HCT116 (cell line): ENCODE data around the gene NMU. TPM values are rescaled to one million over a fixed set of nuclear protein-coding genes. Genes with fewer than 3 reads are reported as not detected.

Experiments used
- ATAC-seq: fragments of 200-7000 bp; cut with Tn5 transposase; 2 replicates; pipeline ENCODE4 v1.9.1; 2020; ENCODE audit warnings: mild to moderate bottlenecking, moderate library complexity
- BruUV-seq: library from RNA; stranded (reverse); fragments of 400-500 nt; replicated peaks from 2 replicates; lab custom pipeline; 2021; lab: Mats Ljungman, UMichigan
- CTCF ChIA-PET: fragments of 300-600 bp; sonication (Branson Sonifier 250); formaldehyde crosslinking; loops from one replicate; lab custom pipeline; 2021; ENCODE audit warnings: antibody characterized with exemption; lab: Charles Lee
- POLR2A ChIA-PET: fragments of 300-600, 350-600 bp; sonication (Branson Sonifier 250); formaldehyde crosslinking; loops from one replicate; lab custom pipeline; 2021; ENCODE audit warnings: antibody characterized with exemption; lab: Charles Lee
- RAD21 ChIA-PET, 2 experiments: fragments of 300-600 bp; sonication (Branson Sonifier 250); formaldehyde crosslinking; loops; one replicate each; lab custom pipeline; 2023; ENCODE audit warnings: low total read pairs in 2 of 2; ENCODE audit not compliant: uncharacterized antibody in 2 of 2, unreplicated experiment in 2 of 2, low non-redundant PET in 1 of 2; lab: Charles Lee
- DNase-seq: peaks from one replicate; pipeline ENCODE4 v3.0.0-alpha.2; 2010; ENCODE audit warnings: low read depth, low spot score
- H2AFZ ChIP-seq: fragments of 200-600 bp; shearing (Covaris generic), sonication (generic); 2 replicates; pipeline ENCODE4 v1.6.1; 2017; ENCODE audit warnings: low read depth, mixed run types, mixed read lengths, antibody characterized with exemption, low read length; ENCODE audit not compliant: poor library complexity, severe bottlenecking
- H3K27ac ChIP-seq: 2 replicates; pipeline ENCODE4 v1.5.1; 2012; ENCODE audit warnings: low read depth, low read length
- H3K27me3 ChIP-seq: fragments of 200-600 bp; sonication (generic); 2 replicates; pipeline ENCODE4 v1.6.1; 2016; ENCODE audit warnings: mixed run types, low read length, mixed read lengths; ENCODE audit not compliant: insufficient read depth
- H3K36me3 ChIP-seq, 2 experiments: fragments of 200-500 bp in 1 of 2; fragments of 200-600 bp in 1 of 2; sonication (Bioruptor generic) in 1 of 2; sonication (generic) in 1 of 2; 2 replicates each; pipeline versions ENCODE4 v1.5.1 to v1.6.1; 2014 to 2016; ENCODE audit warnings: low read length in 2 of 2, inconsistent platforms in 1 of 2, mixed read lengths in 1 of 2, mixed run types in 1 of 2; ENCODE audit not compliant: insufficient read depth in 2 of 2, control insufficient read depth in 1 of 2
- H3K4me1 ChIP-seq, 2 experiments: fragments of 200-600 bp in 1 of 2; sonication (generic) in 1 of 2; 2 replicates each; pipeline versions ENCODE4 v1.5.1 to v1.6.1; 2012 to 2017; ENCODE audit warnings: low read length in 2 of 2, inconsistent platforms in 1 of 2, mild to moderate bottlenecking in 1 of 2, mixed read lengths in 1 of 2, mixed run types in 1 of 2, moderate library complexity in 1 of 2; ENCODE audit not compliant: insufficient read depth in 2 of 2, control insufficient read depth in 1 of 2
- H3K4me2 ChIP-seq: fragments of 200-600 bp; sonication (generic); 2 replicates; pipeline ENCODE4 v1.6.1; 2017; ENCODE audit warnings: mixed run types, low read length, mixed read lengths
- H3K4me3 ChIP-seq, 2 experiments: fragments of 200-600 bp in 1 of 2; sonication (generic) in 1 of 2; replicated peaks in 1 of 2; 2 replicates each; pipeline ENCODE4 v1.5.1; 2011 to 2016; ENCODE audit warnings: low read length in 2 of 2, control low read depth in 1 of 2, low read depth in 1 of 2, mild to moderate bottlenecking in 1 of 2, mixed read lengths in 1 of 2, mixed run types in 1 of 2
- H3K79me2 ChIP-seq: fragments of 200-600 bp; sonication (generic); 2 replicates; pipeline ENCODE4 v1.6.1; 2017; ENCODE audit warnings: mild to moderate bottlenecking, mixed run types, low read length, moderate library complexity, mixed read lengths; ENCODE audit not compliant: insufficient read depth
- H3K9ac ChIP-seq: fragments of 200-600 bp; sonication (generic); 2 replicates; pipeline ENCODE4 v1.6.1; 2016; ENCODE audit warnings: low read length, mixed read lengths
- H3K9me2 ChIP-seq: fragments of 200-600 bp; sonication (generic), shearing (Covaris generic); 2 replicates; pipeline ENCODE4 v1.6.1; 2017; ENCODE audit warnings: mixed run types, mild to moderate bottlenecking, moderate library complexity; ENCODE audit not compliant: insufficient read depth
- H3K9me3 ChIP-seq, 2 experiments: fragments of 200-500 bp in 1 of 2; fragments of 200-600 bp in 1 of 2; sonication (Bioruptor generic) in 1 of 2; sonication (generic) in 1 of 2; 2 replicates each; pipeline ENCODE4 v1.6.1; 2014 to 2017; ENCODE audit warnings: low read length in 2 of 2, mixed read lengths in 2 of 2, inconsistent platforms in 1 of 2, low read depth in 1 of 2, mild to moderate bottlenecking in 1 of 2, mixed run types in 1 of 2, moderate library complexity in 1 of 2; ENCODE audit not compliant: control insufficient read depth in 1 of 2, insufficient read depth in 1 of 2
- H4K20me1 ChIP-seq: fragments of 200-600 bp; sonication (generic), shearing (Covaris generic); 2 replicates; pipeline ENCODE4 v1.6.1; 2017; ENCODE audit warnings: mixed run types, mild to moderate bottlenecking, moderate library complexity; ENCODE audit not compliant: insufficient read depth
- ATF3 ChIP-seq: IDR thresholded peaks from 2 replicates; pipeline ENCODE4 v1.6.1; 2012
- EZH2 ChIP-seq: fragments of 200-600 bp; sonication (generic); IDR thresholded peaks from 2 replicates; pipeline ENCODE4 v1.6.1; 2017; ENCODE audit warnings: antibody characterized with exemption, mixed run types
- EZH2phosphoT487 ChIP-seq: fragments of 200-600 bp; IDR thresholded peaks from 2 replicates; pipeline ENCODE4 v1.6.1; 2018; ENCODE audit warnings: antibody characterized with exemption, borderline replicate concordance
- MAX ChIP-seq: IDR thresholded peaks from 2 replicates; pipeline ENCODE4 v1.6.1; 2012
- POLR2A ChIP-seq: IDR thresholded peaks from 2 replicates; pipeline ENCODE4 v1.7.0; 2011; ENCODE audit warnings: borderline replicate concordance; ENCODE audit not compliant: insufficient read depth, insufficient read length; ENCODE audit errors: extremely low read depth
- SIN3A ChIP-seq: IDR thresholded peaks from 2 replicates; pipeline ENCODE4 v1.6.1; 2012; ENCODE audit warnings: low read depth
- ZFX ChIP-seq: fragments of 450-650 bp; IDR thresholded peaks from 2 replicates; pipeline ENCODE4 v1.6.1; 2017
- intact Hi-C: fragments of 100-400 bp; cut with micrococcal nuclease; formaldehyde crosslinking; loops from 2 replicates; pipeline ENCODE4 v1.10.0; 2022
- total RNA-seq: library from RNA; stranded (reverse); gene quantifications from one replicate; pipeline ENCODE4 v1.2.1, GENCODE V29; 2021; ENCODE audit not compliant: unreplicated experiment

The NMU gene
- total RNA-seq, 1 experiment from 2014 or later = 81.1 TPM

- no peak overlapping the region for H3K27ac ChIP-seq
- TF ChIP-seq EZH2phosphoT487 = no peak
- no peaks in the 10 kb centered on the region for H3K9me3 ChIP-seq
- POLR2A ChIA-PET = no interaction called here
- ATAC-seq (no peak), DNase-seq (no peak)
- no peaks in the 10 kb centered on the region for H3K36me3 ChIP-seq
- no peak overlapping the region for H2AFZ ChIP-seq
- no peaks in the 10 kb centered on the region for H3K9me2 ChIP-seq
- RAD21 ChIA-PET = no interaction called here
- BruUV-seq = no TSS peak
- H3K27me3 ChIP-seq = no peaks in the 10 kb centered on the region
- CTCF ChIA-PET = no interaction called here
- no peak overlapping the region for H3K9ac ChIP-seq
- no peak overlapping the region for H3K4me2 ChIP-seq
- H3K79me2 ChIP-seq = peaks cover 33% of the 10 kb centered on the region
- H3K4me3 ChIP-seq = no peak overlapping the region
- peaks cover 3 to 15% of the 10 kb centered on the region in 2 experiments for H3K4me1 ChIP-seq
- H4K20me1 ChIP-seq = no peaks in the 10 kb centered on the region
- intact Hi-C loops = no loop called here
Observed at GRCh38 chr4:55612341-55612740, 23.8 kb downstream of the NMU start.

DNA sequence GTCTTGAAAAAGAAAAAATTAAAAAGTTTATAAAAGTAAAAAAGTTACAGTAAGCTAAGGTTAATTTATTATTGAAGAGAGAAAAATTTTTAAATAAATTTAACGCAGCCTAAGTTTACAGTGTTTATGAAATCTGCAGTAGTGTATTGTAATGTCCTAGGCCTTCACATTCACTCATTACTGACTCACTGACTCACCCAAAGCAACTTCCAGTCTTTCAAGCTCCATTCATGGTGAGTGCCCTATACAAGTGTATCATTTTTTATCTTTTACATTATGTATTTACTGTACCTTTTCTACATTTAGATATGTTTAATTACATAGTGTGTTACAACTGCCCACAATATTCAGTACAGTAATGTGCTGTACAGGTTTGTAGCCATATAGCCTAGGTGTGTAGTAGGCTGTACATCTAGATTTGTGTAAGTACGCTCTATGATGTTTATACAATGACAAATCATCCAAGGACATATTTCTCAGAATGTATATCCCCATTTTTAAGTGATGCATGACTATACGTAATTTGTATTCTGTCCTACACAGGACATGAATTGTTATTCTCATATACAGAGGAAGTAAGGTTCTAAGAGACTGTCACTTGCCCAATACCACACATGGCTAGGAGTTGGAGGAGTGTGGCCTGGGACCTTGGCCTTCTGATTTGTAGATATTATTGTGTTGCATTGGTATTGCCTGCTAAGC lies 24.6 kb downstream of the NMU start:
- Histone ChIP-seq H3K4me1 (peaks cover 3 to 15% of the 10 kb centered on the region in 2 experiments), H3K36me3 (no peaks in the 10 kb centered on the region), H3K4me3 (no peak overlapping the region), H3K9me3 (no peaks in the 10 kb centered on the region), H2AFZ (no peak overlapping the region), H3K79me2 (peaks cover 27% of the 10 kb centered on the region; the same call in 1 of the 2 replicates), H3K9me2 (no peaks in the 10 kb centered on the region), H3K27ac (no peak overlapping the region), H3K4me2 (no peak overlapping the region), H3K27me3 (no peaks in the 10 kb centered on the region), H3K9ac (no peak overlapping the region), H4K20me1 (no peaks in the 10 kb centered on the region)
- no TSS peak for BruUV-seq
- intact Hi-C loops = no loop called here
- ATAC-seq (no peak), DNase-seq (no peak)
- ChIA-PET POLR2A (no interaction called here), CTCF (no interaction called here), RAD21 (interaction anchor here in 1 of 2 experiments (0.6 kb wide), 1 partner anchor 81 kb away, joined by 4 read pairs; no protein-coding TSS in a partner anchor)
- no peak for TF ChIP-seq ATF3
- TF ChIP-seq SIN3A = no peak
- TF ChIP-seq MAX = no peak
- no peak for TF ChIP-seq EZH2
- no peak for TF ChIP-seq EZH2phosphoT487
- TF ChIP-seq ZFX = no peak
- TF ChIP-seq POLR2A = no peak
